ENCODE data around the gene NFIA.

The NFIA gene

DNA sequence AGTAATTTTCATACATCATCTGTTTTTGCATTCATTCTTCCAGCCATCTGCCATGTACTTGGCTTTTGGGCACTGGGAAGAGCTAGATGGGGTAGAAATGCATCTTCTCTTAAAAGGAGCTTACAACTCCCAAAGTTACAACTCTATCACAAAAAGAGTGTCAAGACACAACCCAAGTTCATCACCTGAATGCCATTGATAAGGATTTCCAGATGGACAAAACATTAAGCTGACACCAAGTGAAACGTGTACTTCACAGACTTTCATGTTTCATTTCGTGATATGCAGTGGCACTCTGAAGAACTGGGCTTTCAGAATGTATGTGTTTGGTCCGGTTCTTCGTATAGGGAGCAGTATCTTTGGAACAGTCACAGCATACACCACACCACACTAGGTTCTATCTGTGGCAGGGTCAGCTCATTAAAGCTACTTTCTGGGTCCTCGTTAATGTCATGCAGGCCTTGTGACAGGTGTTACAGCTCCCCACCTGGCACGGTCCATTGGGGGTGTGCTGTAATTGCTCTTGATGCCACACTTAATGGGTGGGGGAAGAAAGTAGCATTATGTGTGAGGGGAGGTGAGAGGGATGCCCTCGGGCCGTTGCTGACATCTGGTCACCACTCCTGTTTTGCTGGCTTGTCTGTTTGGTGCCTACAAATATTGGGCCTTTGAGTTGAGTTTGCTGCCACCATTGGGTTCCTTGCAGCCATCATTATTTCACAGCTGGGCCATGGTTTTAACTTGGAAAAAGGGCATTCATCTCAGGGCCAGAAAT is 164.9 kb downstream of the NFIA start:
- no peak for DNase-seq (ENCODE audit: low read depth)

DNA sequence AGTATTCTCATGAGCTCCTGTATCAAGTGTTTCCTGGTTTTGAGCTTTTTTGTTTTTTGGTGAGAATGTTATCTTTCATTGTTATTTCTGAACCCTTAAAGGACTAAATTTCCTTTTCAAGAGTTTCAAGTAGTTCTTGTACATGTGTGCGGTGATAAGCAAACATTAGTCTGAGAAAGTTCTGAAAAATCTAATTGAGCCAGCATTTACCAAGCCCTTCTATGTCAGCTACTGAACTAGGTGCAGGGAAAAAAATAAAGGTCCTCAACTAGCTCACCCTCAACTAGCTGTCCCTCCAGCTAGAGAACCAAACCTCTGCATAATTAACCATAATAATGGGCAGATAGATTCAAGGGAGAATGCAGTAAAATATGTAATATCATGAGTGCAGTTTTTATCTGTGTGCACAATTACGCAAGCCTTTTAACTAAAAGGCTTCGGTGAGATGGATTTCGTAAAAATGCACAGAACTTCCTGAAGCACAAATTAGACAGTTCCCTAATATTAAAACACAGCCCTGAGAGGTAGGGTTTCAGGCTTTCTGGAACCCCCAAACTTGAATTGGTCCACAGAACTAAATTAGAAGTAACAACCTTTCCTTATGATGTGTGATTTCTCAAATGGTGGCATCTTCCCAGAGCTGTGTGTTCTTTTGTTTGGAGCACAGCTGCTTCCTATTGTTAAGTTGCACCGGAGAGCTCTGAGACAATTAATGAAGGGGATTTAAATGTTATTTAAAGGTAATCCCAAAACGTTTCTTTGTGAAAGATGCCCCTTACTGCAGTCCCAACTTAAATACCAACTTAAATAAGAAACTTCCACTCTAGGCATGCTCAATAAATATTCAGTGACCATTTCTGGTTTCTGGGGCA is 165.8 kb downstream of the NFIA start:
- DNase-seq (ENCODE audit: low read depth): no peak

DNA sequence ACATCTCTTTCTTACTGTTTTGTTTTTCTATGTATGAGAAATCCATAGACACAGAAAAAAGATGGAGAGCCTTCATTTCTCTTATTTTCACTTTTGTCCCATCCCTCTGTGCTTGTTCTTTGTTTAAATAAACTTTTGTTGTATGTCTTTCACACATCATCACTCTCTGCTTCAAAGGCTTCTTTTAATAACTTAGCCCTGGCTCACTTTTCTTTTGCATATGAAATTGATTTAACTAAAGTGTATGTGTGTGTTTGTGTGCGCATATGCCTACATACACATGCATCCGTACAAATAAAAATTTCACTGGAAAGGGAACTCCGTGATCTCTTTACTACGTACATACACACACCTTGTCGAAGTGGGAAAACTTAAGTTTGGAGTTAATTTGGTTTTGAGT is 168.6 kb downstream of the NFIA start:
- no peak for DNase-seq (ENCODE audit: low read depth)

DNA sequence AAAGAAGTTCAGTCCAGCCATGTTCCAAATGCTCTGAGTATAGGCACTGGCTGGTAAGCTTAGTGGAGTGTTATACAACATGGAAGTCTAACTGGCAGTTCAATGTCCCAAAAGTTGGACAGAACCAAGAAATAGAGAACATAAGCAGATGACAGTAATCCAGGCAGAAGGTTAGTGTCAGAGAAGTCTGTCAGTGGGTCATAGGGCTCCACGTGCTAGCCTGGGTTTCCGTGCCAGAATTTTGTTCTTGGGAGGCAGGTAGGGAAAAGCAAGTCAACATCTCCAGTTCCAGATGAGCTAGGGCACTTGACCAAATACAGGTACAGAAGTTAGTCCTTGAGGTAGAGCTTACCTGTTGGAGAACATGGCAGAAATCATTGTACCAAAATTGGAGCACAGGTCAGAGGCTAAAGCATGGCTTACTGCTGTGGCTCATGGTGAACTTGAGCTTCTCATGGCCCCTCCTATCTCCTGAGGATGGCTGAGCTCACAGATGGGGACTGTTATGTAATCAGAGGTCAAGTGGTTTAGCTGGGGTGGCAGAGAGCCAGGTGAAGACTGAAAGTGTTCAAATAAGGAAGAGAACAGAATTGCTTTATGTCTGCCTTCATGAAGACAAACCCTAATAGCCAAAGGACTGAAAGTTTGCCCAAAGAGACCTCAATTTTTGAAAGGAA is 170.8 kb downstream of the NFIA start:
- DNase-seq (ENCODE audit: low read depth): no peak

DNA sequence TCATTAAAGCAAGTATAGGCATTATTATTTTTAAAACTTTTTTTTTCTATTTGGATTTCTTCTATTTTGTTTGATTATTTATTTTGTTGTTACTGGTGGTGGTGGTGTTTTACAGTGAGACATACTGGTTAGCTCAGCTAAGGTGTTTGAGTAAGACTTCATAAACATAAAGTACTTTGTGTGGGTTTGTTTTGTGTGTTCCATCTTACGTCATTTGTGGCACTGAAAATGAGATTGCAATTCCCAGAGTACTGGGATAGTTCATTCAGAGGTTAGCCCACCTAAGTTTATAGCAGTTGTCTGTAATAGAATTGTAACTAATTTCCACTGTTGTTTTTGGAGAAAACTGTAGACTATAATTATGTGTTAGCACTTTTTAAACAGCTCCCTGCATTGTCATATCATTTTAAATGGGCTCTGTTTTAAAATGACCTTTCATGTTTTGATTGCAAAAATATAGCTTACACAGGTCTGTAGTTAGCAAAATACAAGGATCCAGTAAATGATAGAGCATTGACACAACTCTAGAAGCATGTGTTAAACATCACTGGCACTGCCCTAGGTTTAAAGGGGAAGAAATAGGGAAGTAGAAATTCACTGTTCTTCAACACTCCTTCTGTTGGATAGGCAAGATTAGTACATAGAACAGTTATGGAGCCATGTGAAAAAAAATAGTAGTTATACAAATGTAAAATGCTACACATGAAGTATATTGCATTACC is 171.7 kb downstream of the NFIA start:
- DNase-seq (ENCODE audit: low read depth): no peak

DNA sequence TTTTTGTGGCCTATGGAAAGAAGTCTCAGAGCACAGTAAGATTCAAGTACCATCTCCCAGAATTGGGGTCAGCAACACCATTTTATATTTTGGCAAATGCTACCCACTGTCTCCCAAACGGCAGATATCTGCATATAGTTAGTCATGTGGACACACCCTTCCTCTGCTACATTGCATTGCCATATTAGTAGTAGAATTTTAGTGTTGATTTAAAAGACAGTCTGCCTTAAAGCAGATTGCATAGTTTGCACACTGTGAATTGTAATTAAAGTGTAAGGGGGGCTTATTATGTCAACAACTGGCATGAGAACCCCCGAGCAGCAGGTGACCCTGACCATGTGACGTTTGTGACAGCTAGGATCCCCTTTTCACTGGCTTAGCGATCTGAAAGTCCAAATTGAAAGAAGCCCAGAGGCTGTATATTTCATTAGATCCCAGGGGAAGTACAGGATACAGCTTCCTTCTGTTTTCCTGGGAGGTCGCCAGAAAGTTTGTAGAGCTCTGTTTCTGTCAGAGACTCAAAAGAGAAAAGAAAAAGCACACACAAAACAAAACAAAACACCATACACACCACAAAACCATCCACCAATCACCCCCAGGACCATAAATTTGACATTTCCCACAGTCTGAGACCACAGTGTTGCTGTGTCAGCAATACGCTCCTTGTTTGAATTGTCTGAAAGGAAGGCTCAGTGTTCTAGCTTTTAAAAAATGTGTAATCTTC is 172.4 kb downstream of the NFIA start:
- DNase-seq (ENCODE audit: low read depth): no peak

DNA sequence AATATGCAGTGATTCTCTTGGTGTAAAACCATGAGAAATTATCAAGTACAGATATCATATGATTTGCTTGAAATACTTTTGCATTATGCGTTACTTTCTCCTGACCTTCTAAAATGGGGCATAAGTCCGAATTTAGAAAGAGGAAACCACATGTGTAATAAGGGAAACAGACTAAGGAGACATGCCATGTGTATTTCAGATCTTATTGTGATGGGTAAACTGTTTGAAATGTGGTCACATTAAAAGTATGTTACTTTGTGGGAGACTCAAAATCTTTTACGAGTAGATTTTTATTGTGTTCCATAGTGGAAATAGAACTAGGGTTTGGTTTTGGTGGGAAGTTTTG is 173.0 kb downstream of the NFIA start:
- no peak for DNase-seq (ENCODE audit: low read depth)

DNA sequence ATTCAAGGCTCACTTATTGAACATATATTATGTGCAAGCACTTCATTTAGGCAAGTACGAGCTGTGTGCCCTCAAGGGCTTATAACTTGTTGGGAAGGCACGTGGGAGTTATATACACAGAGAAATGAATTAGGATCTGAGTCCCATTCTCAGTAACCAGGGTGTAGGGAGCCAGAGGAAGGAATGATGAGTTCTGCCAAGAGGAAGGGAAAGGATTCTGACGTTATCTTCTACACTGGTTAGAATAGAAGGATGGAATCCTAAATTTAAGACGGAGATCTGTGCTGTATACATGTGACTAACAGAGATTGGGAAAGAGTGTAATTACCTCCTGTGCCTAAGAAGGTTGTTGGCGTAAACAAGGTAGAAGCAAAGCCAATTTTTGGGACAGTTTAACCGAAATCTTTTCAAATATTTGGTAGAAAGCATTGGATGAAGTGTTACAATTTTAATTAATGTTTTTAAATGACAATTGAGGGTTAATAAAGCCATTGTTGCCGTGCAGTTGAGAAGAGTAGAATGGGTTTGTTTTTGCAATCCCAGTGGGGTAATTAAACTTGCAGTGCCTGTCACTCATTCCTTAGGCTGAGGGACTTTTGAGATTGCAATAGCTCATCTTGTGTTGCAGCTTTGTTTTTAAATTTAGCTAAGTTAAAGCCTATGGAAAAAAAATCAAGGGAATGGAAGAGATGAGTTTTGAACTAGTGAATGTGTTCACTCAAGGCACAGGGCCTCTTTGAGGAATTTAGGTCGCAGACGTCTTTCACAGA is 177.2 kb downstream of the NFIA start:
- no peak for DNase-seq (ENCODE audit: low read depth)

DNA sequence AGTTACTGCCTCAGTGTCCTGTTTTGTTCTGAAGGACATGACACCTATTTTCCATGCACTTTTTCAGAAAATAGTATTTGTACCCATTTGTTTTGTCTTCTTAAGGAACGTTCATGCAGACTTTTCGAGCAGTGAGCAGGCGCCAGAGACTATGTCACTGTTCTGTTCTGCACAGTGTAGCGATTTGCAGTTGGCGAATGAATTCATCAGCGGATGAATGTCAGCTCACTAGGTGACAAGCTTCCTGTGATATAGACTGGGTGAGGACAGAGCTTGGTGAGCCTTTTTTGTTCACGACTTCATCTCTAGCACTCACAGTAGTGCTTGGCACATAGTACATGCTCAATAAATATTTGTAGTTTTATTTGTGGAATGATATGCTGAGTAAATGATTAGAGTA is 177.8 kb downstream of the NFIA start:
- DNase-seq (ENCODE audit: low read depth): no peak

DNA sequence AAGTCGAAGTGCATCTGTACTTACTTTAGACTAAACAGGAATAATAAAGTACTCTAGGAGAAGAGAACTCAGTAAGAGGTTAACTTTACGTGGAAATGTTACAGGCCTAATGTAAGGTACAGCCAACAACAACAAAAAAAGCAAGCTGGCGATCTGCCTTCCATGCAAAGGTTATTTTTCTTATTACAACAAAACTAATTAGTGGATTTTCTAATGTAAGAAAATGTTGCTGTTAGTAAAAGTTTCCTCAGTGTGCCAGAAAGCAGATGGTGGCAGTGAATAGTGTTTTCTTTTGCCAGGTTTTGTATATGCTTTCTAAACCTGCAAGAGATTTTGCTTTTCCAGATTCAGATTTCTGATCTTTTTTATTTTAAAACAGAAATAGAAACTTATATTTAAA is 179.2 kb downstream of the NFIA start:
- no peak for DNase-seq (ENCODE audit: low read depth)

DNA sequence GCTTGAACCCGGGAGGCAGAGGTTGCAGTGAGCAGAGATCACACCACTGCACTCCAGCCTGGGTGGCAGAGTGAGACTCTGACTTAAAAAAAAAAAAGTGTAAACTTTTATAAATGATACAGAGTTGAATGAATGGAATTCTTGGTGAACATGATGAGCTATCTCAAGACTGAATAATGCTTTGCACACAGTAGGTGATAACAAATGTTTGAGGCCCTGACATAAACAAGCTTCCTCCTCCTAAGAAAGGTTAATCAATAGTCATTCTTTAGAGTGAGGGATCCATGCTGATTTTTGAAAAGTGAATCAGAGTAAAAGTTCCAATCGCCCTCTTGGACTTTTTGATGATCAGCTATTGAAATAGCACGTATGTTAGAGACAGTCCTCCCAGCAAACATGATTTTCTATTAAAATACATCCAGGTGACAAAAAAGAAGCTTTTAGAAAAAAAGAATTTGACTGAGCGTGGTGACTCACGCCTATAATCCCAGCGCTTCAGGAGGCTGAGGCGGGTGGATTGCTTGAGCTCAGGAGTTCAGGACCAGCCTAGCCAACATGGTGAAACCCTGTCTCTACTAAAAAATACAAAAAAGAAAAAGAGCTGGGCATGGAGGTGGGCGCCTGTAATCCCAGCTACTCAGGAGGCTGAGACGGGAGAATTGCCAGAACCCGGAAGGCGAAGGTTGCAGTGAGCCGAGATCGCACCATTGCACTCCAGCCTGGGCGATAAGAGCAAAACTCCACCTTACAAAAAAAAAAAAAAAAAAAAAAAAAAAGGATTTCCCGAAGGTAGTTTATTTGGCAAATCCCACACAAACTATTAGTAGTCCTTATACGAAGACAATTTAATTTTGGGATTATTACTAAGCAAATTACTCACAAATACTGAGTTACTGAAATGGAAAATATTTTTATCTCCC is 181.8 kb downstream of the NFIA start:
- no peak for DNase-seq (ENCODE audit: low read depth)

DNA sequence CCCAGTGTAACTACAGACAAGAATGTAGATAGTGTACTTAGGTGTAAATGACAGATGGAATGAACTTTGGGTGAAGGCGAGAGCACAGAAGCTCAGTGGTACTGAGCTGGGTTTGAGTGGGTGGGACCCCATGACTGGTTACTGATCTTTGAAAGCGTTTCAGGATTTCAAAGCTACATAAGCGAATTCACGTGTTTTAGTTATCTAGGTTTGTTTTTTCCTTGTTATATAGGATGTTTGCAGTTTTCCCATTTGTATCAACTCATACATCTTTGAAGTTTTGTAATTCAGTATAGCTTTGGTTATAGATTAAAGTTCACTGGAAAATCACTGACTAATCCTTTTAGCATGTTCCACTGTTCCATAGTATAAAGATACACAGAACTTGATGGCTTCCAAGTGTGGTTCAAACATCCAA is 182.5 kb downstream of the NFIA start:
- DNase-seq (ENCODE audit: low read depth): no peak

DNA sequence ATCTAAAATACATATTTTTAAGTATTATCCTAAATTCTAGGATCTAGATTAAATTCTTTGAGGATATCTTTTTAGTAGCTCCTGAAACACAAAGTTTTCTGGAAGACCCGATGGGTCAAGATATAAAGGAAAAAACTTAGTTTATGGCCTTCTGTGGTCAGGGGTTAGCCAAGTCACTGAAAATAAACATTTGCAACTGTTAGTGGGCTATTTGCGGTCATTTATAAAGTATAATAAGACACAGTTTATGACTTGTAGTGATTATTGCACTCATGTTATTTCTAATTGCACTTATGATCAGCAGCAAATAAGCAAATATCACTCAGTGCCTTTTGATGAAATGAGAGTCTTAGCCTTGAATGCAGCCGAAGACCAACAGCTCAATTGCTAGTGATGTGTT is 183.3 kb downstream of the NFIA start:
- no peak for DNase-seq (ENCODE audit: low read depth)

DNA sequence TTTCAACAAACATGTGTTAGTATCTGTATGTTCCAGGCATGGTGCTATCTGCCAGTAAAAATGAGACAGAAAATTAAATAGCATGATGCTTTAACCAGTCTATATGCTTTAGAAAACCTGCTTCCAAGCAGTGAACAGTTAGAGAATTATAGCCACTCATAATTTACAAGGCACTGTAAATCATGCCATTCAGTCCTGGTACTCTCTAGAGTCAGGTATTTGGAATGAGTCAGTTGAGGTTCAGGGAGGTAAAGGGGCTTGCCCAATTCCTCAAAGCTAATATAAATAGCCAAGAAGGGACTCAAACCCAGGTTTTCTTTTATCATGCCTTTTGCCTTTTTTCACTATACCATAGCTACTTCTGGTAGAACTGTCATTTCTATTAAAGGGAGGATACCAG is 184.4 kb downstream of the NFIA start:
- DNase-seq (ENCODE audit: low read depth): no peak

DNA sequence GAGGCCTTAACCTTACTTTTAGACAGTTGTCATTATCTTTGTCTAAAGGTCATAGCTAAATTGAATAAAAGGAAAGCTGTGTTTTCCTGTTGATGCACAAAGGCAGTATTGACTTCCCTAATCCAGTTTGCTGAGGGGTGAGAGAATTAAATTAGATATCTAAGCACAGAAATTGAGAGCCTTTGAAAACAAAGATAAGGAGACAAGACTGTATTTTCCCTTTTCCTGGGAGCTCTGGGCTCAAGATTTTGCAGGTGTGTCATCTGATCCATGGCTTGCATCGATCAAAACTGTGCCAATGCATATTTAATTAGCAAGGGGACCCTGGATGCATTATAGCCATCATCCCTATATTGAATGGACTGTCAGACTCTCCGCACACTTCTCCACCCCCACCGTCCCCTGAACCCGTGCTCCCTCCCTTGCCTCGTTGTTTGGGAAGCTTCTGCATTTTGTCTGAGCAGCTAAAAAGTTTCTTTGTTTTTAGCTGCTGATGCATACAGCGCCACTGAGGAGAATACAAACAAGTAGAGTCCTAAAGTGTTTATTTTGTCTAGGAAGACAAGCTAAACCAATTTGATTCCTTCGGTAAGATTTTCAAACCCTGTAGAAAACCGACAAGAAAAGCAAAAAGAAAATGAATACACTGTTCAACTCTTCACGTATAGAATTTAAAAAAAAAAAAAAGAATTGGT is 186.3 kb downstream of the NFIA start:
- no peak for DNase-seq (ENCODE audit: low read depth)

DNA sequence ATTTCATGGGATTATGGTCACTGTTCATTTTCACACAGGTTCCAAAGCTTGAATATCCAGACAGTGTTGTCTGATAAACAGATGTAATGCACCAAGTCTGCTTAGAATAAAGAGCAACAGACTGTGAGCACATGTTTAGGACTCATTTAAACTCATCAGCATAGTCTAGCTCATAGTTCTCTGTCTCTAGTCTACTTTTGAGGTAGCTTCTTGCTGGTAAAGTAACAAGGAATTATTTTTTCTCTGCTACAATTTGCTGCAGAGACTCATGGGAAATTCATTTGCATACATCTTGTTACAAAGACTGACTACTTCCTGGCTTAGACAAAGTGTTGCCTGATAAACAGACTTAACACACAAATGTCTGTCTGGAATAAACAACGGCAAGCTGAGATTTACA is 187.2 kb downstream of the NFIA start:
- DNase-seq (ENCODE audit: low read depth): no peak

DNA sequence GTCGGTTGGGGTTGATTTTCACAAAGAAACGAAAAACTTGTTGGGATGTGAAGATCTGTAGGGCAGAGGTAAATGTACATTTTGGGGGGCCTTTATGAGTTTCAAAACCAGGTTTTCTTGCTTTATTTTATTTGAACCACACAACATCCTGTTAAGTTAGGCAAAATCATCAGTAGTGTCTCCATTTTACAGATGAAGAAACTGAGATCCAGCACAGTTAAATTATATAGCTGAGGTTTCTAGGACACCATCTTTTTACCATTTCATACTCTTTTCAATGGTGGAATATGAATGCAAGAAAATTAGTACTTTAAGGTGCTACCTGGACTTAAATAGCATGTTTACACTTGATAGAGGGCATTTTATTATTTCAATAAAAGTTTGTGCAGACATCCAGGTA is 187.7 kb downstream of the NFIA start:
- no peak for DNase-seq (ENCODE audit: low read depth)

DNA sequence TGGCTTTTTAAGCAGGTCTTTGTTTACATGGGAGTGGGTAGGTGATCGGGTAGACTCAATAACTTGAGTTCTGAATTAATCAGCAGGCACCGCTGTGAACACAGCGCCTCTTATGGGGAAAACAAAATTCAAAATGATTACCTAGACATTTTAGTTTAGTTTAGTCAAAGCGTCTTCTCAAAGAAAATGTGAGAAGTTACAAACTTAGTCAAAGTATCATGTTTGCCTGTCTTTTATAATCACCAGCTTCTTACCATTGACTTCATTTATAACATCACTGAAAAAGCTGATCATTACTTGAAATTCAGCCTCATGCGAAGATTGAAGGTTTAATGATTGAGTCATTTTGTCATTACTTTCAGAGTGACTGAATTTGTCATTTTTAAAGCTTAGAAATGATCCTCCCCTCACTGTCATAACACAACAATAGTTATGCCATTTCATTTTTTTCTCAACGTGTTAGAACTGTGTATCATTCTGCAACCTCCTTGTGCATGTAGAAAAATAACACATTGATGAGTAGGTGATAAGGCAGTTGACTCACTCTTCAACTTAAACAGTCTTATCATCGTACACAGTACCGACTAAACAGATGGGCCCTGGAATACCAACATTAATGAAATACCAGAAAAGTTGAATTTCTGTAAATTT is 188.5 kb downstream of the NFIA start:
- DNase-seq (ENCODE audit: low read depth): peak; percentile 10

DNA sequence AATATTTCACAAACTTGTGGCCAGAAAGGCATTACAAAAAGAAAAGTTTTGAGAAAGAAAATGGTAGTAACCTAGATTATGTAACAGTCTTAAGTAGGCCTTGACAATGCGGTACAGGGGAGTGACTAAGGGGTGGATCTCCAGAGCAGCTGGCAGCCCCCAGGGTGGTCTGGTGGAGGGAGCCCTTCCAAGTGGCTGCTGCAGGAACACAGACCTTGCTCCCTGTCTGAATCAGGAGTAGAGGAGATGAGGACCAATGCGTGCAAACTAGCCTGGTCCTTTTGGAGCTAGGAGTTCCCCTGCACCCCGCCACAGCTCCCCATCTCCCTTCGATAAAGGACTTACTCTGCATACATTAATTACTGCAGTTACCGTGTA is 189.0 kb downstream of the NFIA start:
- no peak for DNase-seq (ENCODE audit: low read depth)
